Peyer's patch (tissue), 4 donors: ENCODE measurements around the gene SPIC.

Experiments used
- CTCF ChIP-seq, 6 experiments: fragments of 450-650 bp in 4 of 6; fragments of 200-600 bp in 2 of 6; sonication (generic) in 1 of 6; IDR thresholded peaks; one replicate each; pipeline ENCODE4 v1.5.1; 2017 to 2019; ENCODE audit warnings: antibody characterized with exemption in 6 of 6, mild to moderate bottlenecking in 3 of 6, moderate library complexity in 1 of 6
- POLR2A ChIP-seq, 2 donors: fragments of 450-650 bp; IDR thresholded peaks; one replicate each; pipeline ENCODE4 v1.5.1; 2017; ENCODE audit warnings: antibody characterized with exemption in 2 of 2, mild to moderate bottlenecking in 2 of 2, moderate library complexity in 2 of 2

- TF ChIP-seq CTCF (IDR thresholded peaks at IDR 0.05) (no peak), POLR2A (IDR thresholded peaks at IDR 0.05) (no peak)
Observed at GRCh38 chr12:101491329-101491728, 16.2 kb downstream of the SPIC start.
